H4 (cell line): ENCODE measurements around the gene LRP6. TPM values are rescaled to one million over a fixed set of nuclear protein-coding genes. Genes with fewer than 3 reads are reported as not detected.
"Not testable (repeated sequence)": the region's sequence is repeated elsewhere in the genome, so short reads cannot be mapped to it uniquely, and the experiment has no call there.

Experiments used
- DNase-seq: peaks from one replicate; pipeline ENCODE4 v3.0.0-alpha.2; 2015; ENCODE audit warnings: low spot score
- total RNA-seq: library from RNA; depleted of rRNA; stranded (reverse); fragments of >200 nt; shearing (Covaris generic); gene quantifications from 2 replicates; pipeline ENCODE4 v1.2.3, GENCODE V29; 2014

LRP6 gene
- total RNA-seq, 1 experiment from 2014 or later = 19.0 TPM

DNA sequence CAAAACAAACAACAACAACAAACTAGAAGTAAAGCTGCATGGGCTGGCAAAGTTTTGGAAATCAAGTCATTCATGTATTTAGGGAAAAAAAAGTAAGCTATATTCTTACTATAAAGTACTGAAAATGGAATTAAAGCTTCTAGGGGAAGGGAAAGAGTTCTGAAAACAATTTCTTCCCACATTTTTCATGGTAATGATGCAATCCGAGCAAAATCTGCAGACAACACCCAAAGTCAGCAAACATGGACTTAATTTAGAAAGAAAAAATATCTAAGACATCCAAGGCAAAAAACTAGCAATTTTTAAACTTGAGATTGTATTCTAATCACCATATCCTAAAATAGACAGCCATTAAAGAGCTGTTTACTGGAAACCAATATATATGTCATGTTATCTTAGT lies 86.3 kb downstream of the LRP6 start:
- no peak for DNase-seq

DNA sequence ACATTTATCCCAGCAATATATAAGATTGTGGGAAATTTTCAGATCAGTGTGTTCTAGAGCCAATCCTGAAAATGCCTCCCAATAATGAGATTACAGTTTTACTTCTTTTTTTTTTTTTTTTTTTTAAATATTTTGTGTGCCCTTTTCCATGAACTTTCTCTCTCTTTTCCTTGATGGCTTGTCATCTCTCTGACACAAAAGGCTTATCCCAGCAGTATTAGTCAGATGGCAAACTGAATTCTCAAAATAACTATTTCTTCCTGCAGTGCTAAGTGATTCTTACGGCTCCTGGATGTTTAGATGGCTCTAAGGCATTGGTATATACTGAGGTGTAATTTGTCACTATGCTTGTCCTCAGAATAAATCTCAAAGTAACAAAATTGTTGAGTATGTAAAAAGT lies 86.7 kb downstream of the LRP6 start:
- DNase-seq = no peak

DNA sequence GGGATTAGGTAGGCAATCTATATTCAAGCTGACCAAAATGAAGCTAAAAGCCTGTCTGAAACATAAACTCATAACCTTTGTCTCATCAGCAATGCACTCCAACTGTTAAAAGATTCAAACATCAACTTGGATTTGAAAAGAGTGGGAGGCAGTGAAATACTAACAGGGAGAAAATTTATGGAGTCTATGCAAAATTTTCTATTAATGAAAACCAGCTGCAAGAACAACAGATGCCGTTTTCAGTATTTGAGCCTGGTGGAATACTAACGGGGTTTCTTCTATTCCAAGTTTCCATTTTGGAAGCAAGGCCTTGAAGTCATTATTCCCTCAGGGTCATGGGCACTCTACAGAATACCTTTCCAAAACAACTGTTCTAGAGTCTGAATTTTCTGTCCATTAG lies 88.3 kb downstream of the LRP6 start:
- no peak for DNase-seq

DNA sequence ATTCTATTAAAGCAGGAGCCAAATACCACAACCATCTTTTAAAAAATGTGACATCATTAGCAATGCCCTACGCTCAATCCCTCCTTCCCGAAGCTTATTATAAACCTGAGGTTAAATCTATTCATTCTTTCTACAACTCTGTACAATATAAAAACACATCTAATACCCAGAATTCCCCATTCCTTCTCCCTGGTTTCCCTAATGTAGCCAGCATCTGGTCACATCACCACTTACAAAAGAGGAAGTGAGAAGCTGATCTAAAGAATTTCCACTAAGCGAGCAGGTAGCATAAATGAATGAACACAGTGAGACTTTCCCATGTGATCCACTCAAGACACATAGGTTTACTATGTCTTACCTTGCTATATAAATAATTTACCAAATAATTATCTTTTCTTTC lies 90.4 kb downstream of the LRP6 start:
- DNase-seq = no peak

DNA sequence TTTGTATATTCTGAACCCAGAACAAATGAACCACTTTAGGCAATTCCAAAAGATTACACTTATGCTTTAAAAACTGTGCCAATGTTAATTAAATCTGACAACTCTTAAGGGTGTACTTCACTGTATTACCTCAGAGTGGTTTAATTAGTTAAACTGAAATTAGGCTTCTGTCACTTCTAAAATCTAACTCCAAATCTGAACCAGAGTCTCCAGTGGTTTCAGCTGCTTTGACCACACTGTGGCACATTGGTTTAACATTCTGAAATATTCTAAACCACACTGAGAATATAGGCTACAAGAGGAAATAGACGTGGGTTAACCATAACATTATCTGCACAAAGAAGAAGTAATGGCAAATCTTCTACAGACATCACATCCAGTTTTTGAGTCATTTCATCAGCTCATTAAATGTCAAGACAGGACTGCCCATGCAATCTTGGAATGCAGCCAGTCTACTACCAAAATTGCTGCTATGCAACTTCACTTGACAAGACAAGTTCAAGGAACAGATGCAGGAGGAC lies 94.8 kb downstream of the LRP6 start:
- DNase-seq = peak; percentile 16

DNA sequence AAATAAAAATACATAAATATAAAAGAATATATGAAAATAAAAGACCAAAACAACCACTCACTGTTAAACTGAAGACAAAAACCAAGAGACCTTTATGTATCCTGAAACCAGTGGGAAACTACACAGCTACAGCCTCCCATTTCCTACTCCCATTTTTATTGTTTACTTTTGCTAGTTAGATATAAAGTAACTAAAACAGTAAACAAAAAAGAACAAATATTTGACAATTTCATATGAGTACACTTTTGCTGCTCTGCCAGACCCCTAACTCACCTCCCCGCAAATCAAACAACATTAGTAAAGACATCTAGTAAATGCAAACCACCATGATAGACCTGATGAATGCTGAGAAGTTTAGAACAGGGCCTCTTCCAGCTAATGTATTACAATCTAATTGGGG lies 99.0 kb downstream of the LRP6 start:
- DNase-seq = no peak

DNA sequence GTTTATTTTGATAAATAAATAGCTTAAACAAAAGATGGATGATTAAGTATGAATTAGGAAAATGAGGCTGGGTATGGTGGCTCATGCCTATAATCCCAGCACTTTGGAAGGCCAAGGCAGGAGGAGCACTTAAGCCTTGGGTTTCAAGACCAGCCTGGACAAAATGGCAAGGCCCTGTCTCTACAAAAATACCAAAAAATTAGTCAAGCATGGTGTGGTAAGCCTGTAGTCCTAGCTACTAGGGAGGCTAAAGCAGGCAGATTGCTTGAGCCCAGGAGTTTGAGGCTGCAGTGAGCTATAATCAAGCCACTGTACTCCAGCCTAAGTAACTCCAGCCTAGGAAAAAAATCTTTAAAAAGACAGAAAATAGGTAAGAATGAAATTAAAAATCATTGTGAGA lies 100.1 kb downstream of the LRP6 start:
- DNase-seq = no peak

DNA sequence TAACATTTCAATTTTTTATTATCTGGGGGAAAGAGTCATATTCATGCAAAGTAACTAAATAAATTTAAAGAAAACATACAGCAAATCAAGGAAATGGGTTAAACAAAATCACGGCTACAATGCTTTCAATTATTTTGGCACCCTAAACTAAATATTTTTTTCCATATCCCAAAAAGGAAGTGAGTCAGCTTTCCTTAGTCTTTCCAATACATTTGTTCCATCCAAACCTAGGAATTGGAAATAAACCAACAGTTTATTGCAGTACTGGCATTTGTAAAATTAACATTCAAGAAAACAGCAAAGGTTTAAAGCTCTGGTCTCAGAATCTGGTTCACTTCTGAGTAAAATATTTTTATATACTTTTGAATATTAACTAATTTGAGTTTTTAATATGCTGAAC lies 106.9 kb downstream of the LRP6 start:
- DNase-seq = no peak

DNA sequence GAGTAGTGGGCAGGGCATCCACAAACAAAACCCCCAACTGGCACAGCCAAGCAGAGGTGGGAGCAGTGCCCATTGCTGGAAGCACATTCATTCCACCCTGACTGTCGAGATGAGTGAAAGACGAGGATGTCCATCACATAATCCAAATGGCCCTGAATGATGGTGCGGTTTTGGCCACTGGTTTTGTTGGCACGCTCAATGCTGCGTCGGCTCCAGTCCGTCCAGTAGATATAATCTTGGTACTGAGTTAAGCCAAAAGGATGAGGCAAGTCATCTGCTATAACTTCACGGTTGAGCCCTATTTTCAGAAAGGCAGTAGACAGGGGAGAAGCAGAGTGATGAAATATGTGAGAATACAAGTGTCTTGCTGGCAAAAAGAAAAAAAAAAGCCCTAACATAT lies 108.0 kb downstream of the LRP6 start:
- no peak for DNase-seq

DNA sequence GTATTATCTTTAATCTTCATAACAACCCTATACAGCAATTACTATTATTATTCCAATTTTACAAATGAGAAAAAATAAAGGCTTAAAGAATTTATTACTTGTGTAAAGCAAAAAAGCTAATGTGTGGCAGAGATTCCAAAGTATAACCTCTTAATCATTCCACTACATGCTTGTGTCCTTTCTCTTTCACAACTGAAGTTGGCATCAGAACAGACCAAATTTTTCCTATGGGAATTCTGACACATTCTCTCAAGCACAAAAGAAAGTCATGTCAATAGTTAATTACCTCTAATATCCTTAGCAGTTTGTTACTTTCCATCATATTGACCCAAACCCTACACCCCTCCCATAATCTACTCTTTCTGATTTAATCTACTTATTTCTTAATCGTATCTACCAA lies 109.4 kb downstream of the LRP6 start:
- no peak for DNase-seq

DNA sequence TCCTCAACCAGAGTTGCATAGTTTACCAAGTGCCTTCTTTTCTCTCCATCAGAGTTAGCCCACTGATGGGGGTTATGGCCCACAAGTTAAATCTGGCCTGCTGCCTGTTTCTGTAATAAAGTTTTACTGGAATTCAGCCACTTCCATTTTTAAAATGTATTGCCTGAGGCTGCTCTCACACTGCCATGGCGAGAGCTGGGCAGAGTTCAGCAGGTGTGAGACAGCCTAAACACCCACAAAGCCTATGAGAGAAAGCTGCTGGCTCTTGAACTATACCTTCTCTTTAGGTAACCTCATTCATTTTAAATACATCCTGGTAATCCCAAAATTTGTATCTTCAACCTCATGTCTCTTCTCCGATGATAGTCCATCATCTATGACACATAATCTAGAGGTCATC lies 110.0 kb downstream of the LRP6 start:
- no peak for DNase-seq

DNA sequence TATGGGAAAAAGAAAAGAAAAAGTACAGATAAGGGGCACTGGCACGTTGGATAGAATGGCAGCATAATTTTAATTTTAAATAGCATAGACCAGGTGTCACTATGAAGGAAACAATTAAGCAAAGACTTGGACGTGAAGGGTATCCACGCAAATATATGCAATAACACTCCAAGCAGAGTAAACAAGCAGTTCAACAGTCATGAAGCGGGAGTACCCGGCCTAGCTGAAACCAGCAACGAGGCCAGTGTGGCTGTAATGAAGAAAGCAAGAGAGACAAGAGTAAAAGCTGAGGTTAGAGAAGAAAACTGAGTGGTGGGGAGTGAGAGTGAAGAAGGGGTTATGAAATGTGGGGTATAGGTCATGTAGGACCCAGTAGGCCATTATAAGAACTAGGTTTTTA lies 110.7 kb downstream of the LRP6 start:
- no peak for DNase-seq

DNA sequence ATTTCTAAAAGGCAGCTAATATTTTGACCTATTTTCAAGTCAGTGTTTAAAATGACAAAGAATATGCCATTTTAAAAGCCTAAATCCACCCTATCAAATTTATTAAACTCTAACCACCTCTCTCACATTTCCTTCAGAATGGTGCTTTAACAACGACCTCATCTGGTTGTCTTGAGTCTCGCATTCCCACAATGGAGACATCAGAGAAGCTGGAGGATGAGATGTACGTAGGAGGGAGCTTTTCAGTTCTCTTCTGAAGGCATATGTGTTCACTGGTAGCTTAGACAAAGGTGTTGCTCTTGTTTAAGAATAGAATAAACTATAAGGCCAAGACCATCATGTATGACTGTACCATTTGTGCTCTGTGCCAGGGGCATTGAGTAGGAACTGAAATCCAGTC lies 113.2 kb downstream of the LRP6 start:
- no peak for DNase-seq

DNA sequence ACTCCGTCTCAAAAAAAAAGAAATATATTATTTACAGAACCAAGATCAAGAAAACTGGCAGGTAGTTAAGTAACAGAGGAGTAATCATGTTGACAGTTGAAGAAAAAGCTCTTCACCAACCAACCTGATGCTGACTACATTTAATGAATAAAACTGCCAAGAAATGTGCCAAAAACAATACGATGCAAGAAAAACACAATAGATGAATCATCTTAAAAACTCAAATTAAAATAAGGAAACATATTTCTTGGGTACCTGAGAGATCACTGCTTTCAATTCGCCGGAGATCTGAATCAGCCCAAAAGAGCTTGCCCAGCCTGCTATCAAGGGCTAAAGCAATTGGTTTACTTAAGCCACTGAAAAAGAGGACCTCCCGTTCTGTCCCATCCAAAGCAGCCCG lies 119.7 kb downstream of the LRP6 start:
- no peak for DNase-seq

DNA sequence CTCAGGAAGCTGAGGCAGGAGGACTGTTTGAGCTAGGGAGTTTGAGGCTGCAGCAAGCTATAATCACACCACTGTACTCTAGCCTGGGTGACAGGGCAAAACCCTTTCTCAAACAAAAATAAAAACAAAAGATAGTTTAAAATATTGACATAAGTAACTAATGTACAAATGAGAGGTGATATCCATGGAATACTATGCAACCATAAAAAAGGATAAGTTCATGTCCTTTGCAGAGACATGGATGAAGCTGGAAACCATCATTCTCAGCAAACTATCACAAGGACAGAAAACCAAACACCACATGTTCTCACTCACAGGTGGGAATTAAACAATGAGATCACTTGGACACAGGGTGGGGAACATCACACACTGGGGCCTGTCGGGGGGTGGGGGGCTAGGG lies 122.3 kb downstream of the LRP6 start:
- DNase-seq = not testable (repeated sequence)

DNA sequence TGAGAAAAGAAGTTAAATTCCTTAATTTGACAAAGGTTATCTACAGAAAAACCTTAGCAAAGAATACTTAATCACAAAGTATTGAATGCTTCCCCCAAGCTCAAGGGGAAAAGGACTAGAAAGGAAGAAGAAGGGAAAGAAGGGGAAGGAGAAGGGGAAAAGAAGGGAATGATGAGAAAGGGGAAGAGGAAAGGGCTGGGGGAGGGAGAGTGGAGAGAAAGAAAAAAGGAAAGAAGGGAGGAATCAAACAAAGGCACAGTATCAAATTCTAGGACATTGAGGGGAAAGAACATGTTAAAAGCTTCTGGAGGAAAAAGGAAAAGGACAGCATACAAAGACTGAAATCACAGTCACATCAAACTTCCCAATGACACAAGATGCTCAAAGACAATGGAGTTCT lies 125.8 kb downstream of the LRP6 start:
- DNase-seq = no peak

DNA sequence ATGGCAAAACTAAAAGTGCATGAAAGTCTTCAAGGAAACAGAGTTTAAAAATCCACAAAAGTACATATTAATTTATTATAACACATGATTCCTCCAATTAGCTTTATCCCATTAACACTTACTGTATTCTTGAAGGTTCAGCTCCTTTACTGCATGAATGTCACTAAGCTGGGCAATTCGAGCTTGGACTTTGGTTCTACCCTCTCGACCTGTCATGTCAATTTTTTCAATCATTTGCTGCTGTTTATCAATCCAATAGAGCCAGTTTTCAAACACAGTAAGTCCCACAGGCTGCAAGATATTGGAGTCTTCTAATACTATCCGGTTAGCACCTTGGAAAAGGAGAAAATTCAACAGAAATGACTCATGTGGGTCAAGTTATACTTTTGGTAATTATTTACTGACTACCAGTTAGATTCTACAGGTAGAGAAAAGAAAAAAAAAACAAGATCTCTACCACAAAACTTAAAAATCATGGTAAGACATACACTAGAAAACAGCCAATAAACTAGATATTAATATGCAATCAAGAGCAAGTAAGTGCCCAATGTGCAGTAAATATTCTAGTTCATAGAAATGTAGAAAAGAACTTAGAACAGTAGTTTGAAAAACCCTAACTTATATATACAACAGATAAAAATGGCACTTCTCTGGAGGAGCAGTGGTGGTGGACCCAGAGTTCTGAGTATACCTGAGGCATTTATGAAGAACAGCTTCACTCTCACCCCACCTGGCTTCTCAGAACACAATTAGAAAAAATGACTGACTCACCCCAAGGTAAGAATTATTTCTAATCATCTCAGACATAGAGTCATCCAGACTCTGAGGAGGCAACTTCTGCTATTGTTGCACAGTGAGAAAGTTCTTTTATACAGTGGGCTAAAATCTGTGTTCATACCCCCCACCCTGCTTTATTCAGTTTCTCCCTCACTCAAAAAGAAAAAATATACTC lies 128.4 kb downstream of the LRP6 start:
- DNase-seq = no peak

DNA sequence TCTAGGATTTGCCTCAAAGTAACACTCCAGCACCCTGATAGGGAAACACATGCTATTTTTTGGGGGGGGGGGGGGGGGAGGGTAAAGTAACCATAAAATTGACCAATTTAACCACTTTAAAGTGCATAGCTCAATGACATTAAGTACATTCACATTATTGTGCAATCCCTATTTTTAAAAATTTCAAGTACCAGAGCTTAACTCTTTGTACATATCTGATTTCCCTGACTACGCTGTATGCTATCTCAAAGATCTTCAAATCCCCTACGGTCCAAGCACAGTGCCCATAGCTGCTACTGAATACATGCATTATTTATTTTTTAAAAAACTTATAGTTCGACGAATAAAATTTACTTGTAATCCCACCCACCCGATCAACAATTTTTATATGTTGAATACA lies 133.1 kb downstream of the LRP6 start:
- DNase-seq = no peak

DNA sequence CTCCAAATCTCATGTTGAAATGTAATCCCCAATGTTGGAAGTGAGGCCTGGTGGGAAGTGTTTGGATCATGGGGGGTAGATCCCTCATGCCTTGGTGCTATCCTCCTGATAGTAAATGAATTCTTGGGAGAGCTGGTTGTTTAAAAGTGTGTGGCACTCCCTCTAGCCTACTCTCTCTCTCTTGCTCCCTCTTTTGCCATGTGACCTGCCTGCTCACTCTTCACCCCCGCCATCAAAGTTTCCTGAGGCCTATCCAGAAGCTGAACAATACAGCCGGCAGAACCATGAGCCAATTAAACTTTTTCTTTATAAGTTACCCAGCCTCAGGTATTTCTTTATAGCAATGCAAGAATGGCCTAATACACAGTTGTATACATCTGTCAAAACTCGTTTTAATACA lies 133.6 kb downstream of the LRP6 start:
- no peak for DNase-seq

DNA sequence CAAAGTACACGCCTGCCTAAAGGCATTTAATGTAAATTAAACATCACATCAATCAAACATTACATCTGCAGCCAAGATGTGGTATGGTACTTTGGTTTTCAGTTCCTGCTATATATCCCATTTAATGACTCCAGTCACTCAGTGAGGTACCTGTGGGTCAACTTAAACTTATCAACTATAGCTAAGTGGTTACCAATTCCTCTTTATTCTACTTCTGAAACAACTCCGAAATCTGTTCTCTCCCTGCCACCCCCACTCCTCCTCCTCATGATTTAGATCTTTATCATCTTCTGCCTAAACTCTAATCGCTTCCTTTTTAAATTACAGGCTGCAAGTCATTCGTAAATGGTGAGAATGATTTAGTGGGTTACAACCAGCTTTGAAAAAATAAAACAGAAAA lies 138.2 kb downstream of the LRP6 start:
- DNase-seq = no peak

DNA sequence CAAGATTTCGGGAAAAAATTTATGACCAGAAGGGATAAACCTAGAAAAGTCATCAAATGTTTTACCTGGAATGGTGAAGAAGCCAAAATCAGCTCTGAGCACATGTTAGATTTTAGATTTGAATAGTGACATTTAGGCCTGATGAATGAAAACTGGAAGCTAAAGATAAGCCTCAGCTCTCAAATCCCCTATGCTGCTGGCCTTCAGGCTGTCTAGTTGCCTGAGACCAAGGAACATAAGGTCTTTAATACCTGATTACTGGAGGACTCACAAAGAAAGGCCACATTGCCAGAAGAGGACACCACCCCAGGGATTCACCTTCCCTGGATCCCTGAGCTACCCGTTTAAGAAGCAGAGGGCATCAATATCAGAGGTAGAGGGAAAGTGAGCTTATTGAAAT lies 139.5 kb downstream of the LRP6 start:
- no peak for DNase-seq

DNA sequence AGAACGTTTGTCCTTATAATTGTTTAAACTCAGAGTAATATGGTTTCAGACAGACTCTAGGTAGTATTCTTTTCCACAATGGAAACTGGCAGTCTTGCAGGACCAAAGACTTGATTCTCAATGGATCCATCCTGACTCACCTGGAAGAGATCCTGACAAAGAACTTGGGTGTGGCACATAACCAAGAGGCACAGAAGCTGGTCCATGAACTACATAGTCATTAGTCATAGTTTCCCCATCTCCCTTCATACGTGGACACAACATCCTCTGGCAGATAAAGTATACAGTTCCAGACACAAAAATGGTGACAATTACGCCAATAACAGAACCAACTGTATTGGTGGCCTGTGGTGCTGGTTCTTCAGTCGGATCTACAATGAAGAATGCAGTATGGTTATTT lies 140.3 kb downstream of the LRP6 start:
- no peak for DNase-seq

DNA sequence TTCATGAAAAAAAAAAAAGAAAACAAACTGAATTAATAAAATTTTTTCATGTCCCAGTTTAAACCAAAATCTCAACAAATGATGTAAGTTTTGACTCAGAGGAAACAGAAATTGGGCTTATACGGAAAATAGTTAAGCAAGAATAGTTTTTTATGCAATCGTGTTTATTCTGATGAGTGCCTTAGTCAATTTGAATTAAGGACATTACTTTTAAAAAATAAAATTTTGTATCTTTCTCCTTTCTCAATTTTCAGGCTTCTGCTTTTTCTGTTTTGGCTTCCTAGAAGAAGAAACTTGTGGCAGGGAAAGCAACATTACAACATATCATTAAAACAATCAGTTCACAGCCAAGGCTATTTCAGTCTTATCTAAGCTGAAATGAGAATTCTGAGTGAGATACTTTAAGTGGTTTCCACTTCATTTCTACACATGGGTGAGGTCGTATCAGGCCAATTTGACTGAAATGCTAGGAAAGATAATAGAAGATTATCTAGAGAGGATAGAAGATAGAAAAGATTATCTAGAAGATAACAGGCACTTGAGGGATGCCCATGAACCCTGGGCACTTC lies 143.7 kb downstream of the LRP6 start:
- no peak for DNase-seq
